ENCODE results near the gene MTMR1.

Gene MTMR1

DNA sequence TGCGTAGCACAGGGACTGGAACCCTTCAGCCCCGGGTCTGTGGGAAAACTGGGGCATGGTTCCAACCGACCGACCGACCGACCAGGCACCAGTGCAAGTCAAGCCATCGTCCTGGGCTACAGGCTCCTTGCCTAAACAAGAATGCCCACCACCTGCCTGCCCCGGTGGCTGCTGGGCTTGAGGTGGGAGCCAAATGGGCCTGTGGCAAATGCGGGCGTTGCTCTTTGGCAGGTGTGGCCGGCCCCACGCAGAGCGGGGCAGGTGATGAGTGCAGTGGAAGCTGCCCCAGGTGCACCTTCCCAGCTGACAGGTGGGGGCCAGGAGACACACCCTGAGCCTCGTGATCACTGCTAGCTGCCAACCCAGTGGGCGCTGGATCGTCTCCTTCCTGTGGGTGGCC is 77.9 kb downstream of the MTMR1 start:
- Histone ChIP-seq H3K36me3 (ENCODE audit: control insufficient read depth, insufficient read depth, low read length) (no peaks in the 10 kb centered on the region; the same call in 1 of the 2 replicates), H3K4me3 (replicated peaks; ENCODE audit: low read depth, low read length) (no peak overlapping the region), H3K27me3 (replicated peaks; ENCODE audit: control insufficient read depth, insufficient read depth, low read length) (no peaks in the 10 kb centered on the region)
- no peak for DNase-seq (ENCODE audit: extremely low read depth, insufficient read length)
- no peak for TF ChIP-seq CTCF (IDR thresholded peaks at IDR 0.05; ENCODE audit: insufficient read depth, low read length, poor library complexity, severe bottlenecking)

DNA sequence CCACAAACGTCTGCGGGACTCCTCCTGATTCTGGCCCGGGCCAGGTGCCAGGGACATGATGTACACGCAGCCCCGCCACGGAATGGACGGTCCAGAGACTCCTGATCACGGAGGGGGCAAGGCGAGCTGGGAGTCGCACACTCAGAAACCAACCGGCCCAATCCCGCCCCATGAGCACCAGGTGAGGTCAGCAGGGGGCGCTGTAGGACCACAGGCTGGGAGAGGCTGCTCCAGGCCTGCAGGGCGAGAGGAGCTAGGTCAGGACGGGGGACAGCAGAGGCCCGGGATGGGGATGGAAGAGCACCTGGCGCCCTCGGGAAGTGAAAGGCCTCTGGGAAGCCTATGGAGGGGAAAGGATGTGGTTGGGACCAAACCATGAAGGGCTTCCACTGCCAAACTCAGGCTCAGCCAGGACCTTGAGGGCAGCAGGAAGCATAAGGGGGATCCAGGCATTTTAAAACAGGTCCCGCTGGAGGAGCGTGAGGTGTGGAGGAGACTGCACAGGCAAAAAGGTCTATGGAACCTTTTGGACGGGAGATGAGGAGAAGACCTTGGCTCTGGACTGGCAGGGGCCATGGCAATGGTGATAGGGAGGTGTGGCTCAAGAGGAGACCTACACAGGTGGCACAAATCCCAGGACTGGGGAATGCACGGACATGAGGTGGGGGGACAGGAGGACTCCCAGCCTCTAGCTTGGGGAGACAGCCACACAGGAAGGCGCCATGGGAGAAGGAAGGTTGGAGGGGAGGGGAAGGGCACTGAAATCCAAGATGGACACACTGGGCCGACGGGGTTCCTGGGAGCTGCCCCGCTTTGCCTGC is 79.2 kb downstream of the MTMR1 start:
- peak; percentile 59 for DNase-seq (ENCODE audit: extremely low read depth, insufficient read length)
- Histone ChIP-seq H3K27me3 (replicated peaks; ENCODE audit: control insufficient read depth, insufficient read depth, low read length) (no peaks in the 10 kb centered on the region), H3K36me3 (ENCODE audit: control insufficient read depth, insufficient read depth, low read length) (no peaks in the 10 kb centered on the region; the same call in 1 of the 2 replicates), H3K4me3 (replicated peaks; ENCODE audit: low read depth, low read length) (no peak overlapping the region)
- TF ChIP-seq CTCF (IDR thresholded peaks at IDR 0.05; ENCODE audit: insufficient read depth, low read length, poor library complexity, severe bottlenecking): peak; percentile 82

DNA sequence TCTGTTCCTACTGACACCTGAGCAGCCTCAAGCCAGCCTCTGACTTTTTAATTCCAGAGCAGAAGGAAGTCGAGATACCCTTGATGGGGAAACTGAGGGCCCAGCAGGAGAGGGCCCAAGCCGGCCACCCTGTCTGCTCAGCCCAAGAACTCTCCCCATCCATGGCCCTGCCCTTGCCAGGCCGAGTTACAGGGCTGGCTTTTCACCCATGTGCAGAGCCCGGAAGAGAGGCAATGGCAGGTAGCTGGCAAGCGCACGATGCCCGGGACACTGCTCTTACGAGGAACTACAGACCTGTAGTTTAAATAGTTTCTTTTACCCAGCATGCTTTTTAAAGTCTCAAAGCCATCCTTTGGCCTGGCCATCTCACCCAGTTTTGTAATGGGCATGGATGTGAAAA is 79.9 kb downstream of the MTMR1 start:
- Histone ChIP-seq H3K4me3 (replicated peaks; ENCODE audit: low read depth, low read length) (no peak overlapping the region), H3K27me3 (replicated peaks; ENCODE audit: control insufficient read depth, insufficient read depth, low read length) (no peaks in the 10 kb centered on the region), H3K36me3 (ENCODE audit: control insufficient read depth, insufficient read depth, low read length) (no peaks in the 10 kb centered on the region; the same call in 1 of the 2 replicates)
- DNase-seq (ENCODE audit: extremely low read depth, insufficient read length): no peak
- TF ChIP-seq CTCF (IDR thresholded peaks at IDR 0.05; ENCODE audit: insufficient read depth, low read length, poor library complexity, severe bottlenecking): no peak

- H3K36me3 ChIP-seq (ENCODE audit: control insufficient read depth, insufficient read depth, low read length): no peaks in the 10 kb centered on the region; the same call in 1 of the 2 replicates
- no peaks in the 10 kb centered on the region for H3K27me3 ChIP-seq (replicated peaks; ENCODE audit: control insufficient read depth, insufficient read depth, low read length)
- no peak for TF ChIP-seq CTCF (IDR thresholded peaks at IDR 0.05; ENCODE audit: insufficient read depth, low read length, poor library complexity, severe bottlenecking)
- DNase-seq (ENCODE audit: extremely low read depth, insufficient read length): no peak
- H3K4me3 ChIP-seq (replicated peaks; ENCODE audit: low read depth, low read length): no peak overlapping the region
These were observed 80.4 kb downstream of the MTMR1 start for GRCh38 chrX:150773634-150774033.

- no peak for TF ChIP-seq CTCF (IDR thresholded peaks at IDR 0.05; ENCODE audit: insufficient read depth, low read length, poor library complexity, severe bottlenecking)
These were observed 81.8 kb downstream of the MTMR1 start for GRCh38 chrX:150774798-150775568.

More at GRCh38 chrX:150774798-150775568, 81.8 kb downstream of the MTMR1 start:
- Histone ChIP-seq H3K4me3 (replicated peaks; ENCODE audit: low read depth, low read length) (no peak overlapping the region), H3K36me3 (ENCODE audit: control insufficient read depth, insufficient read depth, low read length) (no peaks in the 10 kb centered on the region; the same call in 1 of the 2 replicates), H3K27me3 (replicated peaks; ENCODE audit: control insufficient read depth, insufficient read depth, low read length) (no peaks in the 10 kb centered on the region)
- DNase-seq (ENCODE audit: extremely low read depth, insufficient read length): no peak
